ENCODE measurements around the gene TRPC4.

TRPC4 gene

GRCh38 chr13:37869756-37870488 lies at the start of gene TRPC4:
TRPC4 (minus strand) TSS chr13:37869772; CDS start chr13:37783333, 86,439 bp downstream.
- H3K4me1 ChIP-seq = 0 out of 2 replicates have a peak, but pooled peaks cover 2% of the 10 kb centered on the region
- H3K36me3 ChIP-seq (replicated peaks) = no peaks in the 10 kb centered on the region
- no peaks in the 10 kb centered on the region for H3K27me3 ChIP-seq (ENCODE audit: low read depth)
- no peaks in the 10 kb centered on the region for H3K9me3 ChIP-seq
- DNase-seq (ENCODE audit: low spot score in 2 of 2) = peak; percentile 49 to 81
- in situ Hi-C loops (cut with MboI; ENCODE audit: low sequenced_read_pairs) = loop anchor here (10.0 kb wide), 1 partner anchor 175 kb away; no protein-coding TSS in a partner anchor
- H3K4me3 ChIP-seq = peak within 1 kb of the TSS; percentile 39

GRCh38 chr13:37918751-37919150 lies 49.2 kb upstream of the TRPC4 start:
- DNase-seq (ENCODE audit: low spot score in 2 of 2) = peak; percentile 20 to 21
- 0 out of 2 replicates have a peak, but pooled peaks cover 5% of the 10 kb centered on the region for H3K9me3 ChIP-seq
- H3K4me3 ChIP-seq = no peak overlapping the region; the same call in 1 of the 2 replicates
- H3K27me3 ChIP-seq (ENCODE audit: low read depth) = no peaks in the 10 kb centered on the region
- peaks cover 49% of the 10 kb centered on the region for H3K4me1 ChIP-seq
- in situ Hi-C loops (cut with MboI; ENCODE audit: low sequenced_read_pairs) = no loop called here
- H3K36me3 ChIP-seq (replicated peaks) = no peaks in the 10 kb centered on the region

GRCh38 chr13:37918116-37918714 lies 48.6 kb upstream of the TRPC4 start:
- Histone ChIP-seq H3K9me3 (0 out of 2 replicates have a peak, but pooled peaks cover 5% of the 10 kb centered on the region), H3K4me1 (peaks cover 47% of the 10 kb centered on the region), H3K4me3 (no peak overlapping the region; the same call in 1 of the 2 replicates), H3K27me3 (ENCODE audit: low read depth) (no peaks in the 10 kb centered on the region), H3K36me3 (replicated peaks) (no peaks in the 10 kb centered on the region)
- peak; percentile 61 to 98 for DNase-seq (ENCODE audit: low spot score in 2 of 2)
- in situ Hi-C loops (cut with MboI; ENCODE audit: low sequenced_read_pairs) = no loop called here

- Histone ChIP-seq H3K4me3 (no peak overlapping the region), H3K36me3 (replicated peaks) (no peaks in the 10 kb centered on the region), H3K27me3 (ENCODE audit: low read depth) (no peaks in the 10 kb centered on the region), H3K4me1 (peaks cover 47% of the 10 kb centered on the region), H3K9me3 (0 out of 2 replicates have a peak, but pooled peaks cover 5% of the 10 kb centered on the region)
- DNase-seq (ENCODE audit: low spot score in 2 of 2) = peak; percentile 74 to 99
- in situ Hi-C loops (cut with MboI; ENCODE audit: low sequenced_read_pairs) = no loop called here
Observed at GRCh38 chr13:37914781-37915391, 45.3 kb upstream of the TRPC4 start.

GRCh38 chr13:37910790-37911189 lies 41.2 kb upstream of the TRPC4 start:
- in situ Hi-C loops (cut with MboI; ENCODE audit: low sequenced_read_pairs) = no loop called here

GRCh38 chr13:37906880-37907279 lies 37.3 kb upstream of the TRPC4 start:
- Histone ChIP-seq H3K9me3 (no peaks in the 10 kb centered on the region), H3K4me3 (no peak overlapping the region), H3K4me1 (no peaks in the 10 kb centered on the region), H3K27me3 (ENCODE audit: low read depth) (no peaks in the 10 kb centered on the region), H3K36me3 (replicated peaks) (no peaks in the 10 kb centered on the region)
- no peak for DNase-seq (ENCODE audit: low spot score in 2 of 2)
- in situ Hi-C loops (cut with MboI; ENCODE audit: low sequenced_read_pairs) = no loop called here

More at GRCh38 chr13:37910790-37911189, 41.2 kb upstream of the TRPC4 start:
- Histone ChIP-seq H3K27me3 (ENCODE audit: low read depth) (no peaks in the 10 kb centered on the region), H3K4me1 (peaks cover 13% of the 10 kb centered on the region), H3K9me3 (0 out of 2 replicates have a peak, but pooled peaks cover 3% of the 10 kb centered on the region), H3K36me3 (replicated peaks) (no peaks in the 10 kb centered on the region), H3K4me3 (no peak overlapping the region)
- DNase-seq (ENCODE audit: low spot score in 2 of 2) = no peak

- H3K4me1 ChIP-seq = no peaks in the 10 kb centered on the region
- no peak overlapping the region for H3K4me3 ChIP-seq
- no peak for DNase-seq (ENCODE audit: low spot score in 2 of 2)
- H3K27me3 ChIP-seq (ENCODE audit: low read depth) = no peaks in the 10 kb centered on the region
- in situ Hi-C loops (cut with MboI; ENCODE audit: low sequenced_read_pairs) = no loop called here
- no peaks in the 10 kb centered on the region for H3K36me3 ChIP-seq (replicated peaks)
- H3K9me3 ChIP-seq = no peaks in the 10 kb centered on the region
Observed at GRCh38 chr13:37905736-37906135, 36.2 kb upstream of the TRPC4 start.

GRCh38 chr13:37899753-37900152 lies 30.2 kb upstream of the TRPC4 start:
- Histone ChIP-seq H3K4me3 (no peak overlapping the region), H3K36me3 (replicated peaks) (no peaks in the 10 kb centered on the region), H3K4me1 (no peaks in the 10 kb centered on the region), H3K27me3 (ENCODE audit: low read depth) (no peaks in the 10 kb centered on the region), H3K9me3 (no peaks in the 10 kb centered on the region)
- DNase-seq (ENCODE audit: low spot score in 2 of 2) = no peak
- in situ Hi-C loops (cut with MboI; ENCODE audit: low sequenced_read_pairs) = no loop called here

- Histone ChIP-seq H3K27me3 (ENCODE audit: low read depth) (no peaks in the 10 kb centered on the region), H3K4me1 (peaks cover 22% of the 10 kb centered on the region), H3K9me3 (no peaks in the 10 kb centered on the region), H3K36me3 (replicated peaks) (no peaks in the 10 kb centered on the region), H3K4me3 (no peak overlapping the region)
- DNase-seq (ENCODE audit: low spot score in 2 of 2) = no peak
- in situ Hi-C loops (cut with MboI; ENCODE audit: low sequenced_read_pairs) = no loop called here
Observed at GRCh38 chr13:37893321-37893720, 23.7 kb upstream of the TRPC4 start.

DNA sequence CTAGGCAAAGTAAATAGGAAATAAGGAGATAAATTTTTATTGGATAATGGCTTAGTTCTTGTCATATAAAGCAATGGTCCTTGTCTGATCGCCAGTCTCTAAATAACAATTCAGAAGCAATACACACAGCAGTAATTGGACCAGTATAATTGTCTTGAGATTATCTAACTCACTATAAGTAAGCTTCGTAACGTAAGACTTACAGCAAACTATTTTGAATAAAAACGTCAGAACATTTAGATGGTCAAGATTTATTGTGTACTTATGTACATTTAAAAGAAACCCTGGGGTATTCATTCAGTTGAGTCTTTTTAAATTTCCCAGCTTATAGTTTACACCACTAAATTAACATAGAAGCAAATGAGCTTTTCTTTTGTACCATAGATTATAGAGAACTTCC lies 20.2 kb upstream of the TRPC4 start:
- Histone ChIP-seq H3K36me3 (replicated peaks) (no peaks in the 10 kb centered on the region), H3K9me3 (no peaks in the 10 kb centered on the region), H3K4me1 (peaks cover 22% of the 10 kb centered on the region), H3K4me3 (no peak overlapping the region), H3K27me3 (ENCODE audit: low read depth) (no peaks in the 10 kb centered on the region)
- peak in 1 of 2 experiments; percentile 92 for DNase-seq (ENCODE audit: low spot score in 2 of 2)
- in situ Hi-C loops (cut with MboI; ENCODE audit: low sequenced_read_pairs) = no loop called here

DNA sequence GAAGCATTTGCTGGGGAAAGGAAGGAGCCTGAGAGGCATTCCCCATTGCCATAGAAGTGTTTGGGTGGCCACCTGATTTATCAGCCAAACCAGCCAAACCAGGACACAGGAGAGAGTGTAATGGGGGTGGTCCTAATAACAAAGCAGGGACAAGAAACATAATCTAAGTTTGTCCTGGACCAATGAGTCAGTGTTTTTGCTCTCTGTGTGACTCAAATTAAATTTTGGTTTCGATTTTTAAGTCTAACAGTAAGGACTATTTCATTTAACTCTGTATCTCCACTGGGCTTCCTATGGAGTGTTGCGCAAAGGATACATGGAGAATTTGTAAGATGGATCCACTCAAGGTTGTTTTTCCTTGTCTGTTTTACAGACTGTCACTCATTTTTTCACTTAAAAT lies 19.5 kb upstream of the TRPC4 start:
- in situ Hi-C loops (cut with MboI; ENCODE audit: low sequenced_read_pairs) = no loop called here
- Histone ChIP-seq H3K27me3 (ENCODE audit: low read depth) (no peaks in the 10 kb centered on the region; the same call in 1 of the 2 replicates), H3K4me3 (no peak overlapping the region), H3K9me3 (no peaks in the 10 kb centered on the region), H3K36me3 (replicated peaks) (no peaks in the 10 kb centered on the region), H3K4me1 (peaks cover 22% of the 10 kb centered on the region)
- DNase-seq (ENCODE audit: low spot score in 2 of 2) = no peak

DNA sequence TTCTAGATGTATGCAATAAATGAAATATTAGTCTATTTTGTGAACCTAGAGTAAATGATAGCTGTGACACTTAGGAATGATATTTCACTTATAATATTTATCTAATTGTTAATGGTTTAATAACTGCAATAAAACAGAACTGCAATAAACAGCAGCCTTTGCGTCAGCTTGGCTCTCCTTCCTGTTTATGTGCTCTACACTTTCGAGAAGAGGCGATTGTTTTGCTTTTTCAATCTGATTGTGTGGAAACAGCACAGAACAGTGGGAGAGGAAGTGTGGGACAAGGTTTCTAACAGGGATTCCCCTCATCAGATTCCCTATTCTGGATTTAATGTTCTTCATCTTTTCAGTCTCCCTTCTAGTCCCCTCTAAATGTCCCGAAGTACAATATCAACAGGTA lies 17.3 kb upstream of the TRPC4 start:
- DNase-seq (ENCODE audit: low spot score in 2 of 2) = no peak
- H3K36me3 ChIP-seq (replicated peaks) = no peaks in the 10 kb centered on the region
- H3K27me3 ChIP-seq (ENCODE audit: low read depth) = no peaks in the 10 kb centered on the region; the same call in 1 of the 2 replicates
- no peak overlapping the region for H3K4me3 ChIP-seq
- peaks cover 22% of the 10 kb centered on the region for H3K4me1 ChIP-seq
- in situ Hi-C loops (cut with MboI; ENCODE audit: low sequenced_read_pairs) = no loop called here
- no peaks in the 10 kb centered on the region for H3K9me3 ChIP-seq

DNA sequence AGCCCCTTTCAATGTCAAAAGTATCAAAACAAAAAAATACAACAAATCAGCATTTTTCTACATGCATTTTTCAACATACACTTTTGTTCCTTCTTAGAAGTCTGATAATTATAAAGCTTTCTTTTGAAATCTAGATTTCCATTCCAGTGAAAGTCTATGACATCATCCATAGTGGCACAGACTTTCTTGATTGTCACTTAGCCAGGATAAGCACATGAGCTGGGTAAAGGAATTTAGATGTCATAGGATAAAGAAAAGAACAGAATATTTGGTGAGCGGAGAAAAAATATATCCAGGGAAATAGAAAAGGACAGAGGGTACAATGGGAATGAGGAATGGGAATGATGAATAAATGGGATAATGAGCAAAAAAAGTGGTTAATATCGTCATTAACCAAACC lies 15.1 kb upstream of the TRPC4 start:
- DNase-seq (ENCODE audit: low spot score in 2 of 2) = no peak
- Histone ChIP-seq H3K4me1 (peaks cover 7% of the 10 kb centered on the region), H3K27me3 (ENCODE audit: low read depth) (no peaks in the 10 kb centered on the region; the same call in 1 of the 2 replicates), H3K36me3 (replicated peaks) (no peaks in the 10 kb centered on the region), H3K4me3 (no peak overlapping the region), H3K9me3 (no peaks in the 10 kb centered on the region)
- in situ Hi-C loops (cut with MboI; ENCODE audit: low sequenced_read_pairs) = no loop called here

DNA sequence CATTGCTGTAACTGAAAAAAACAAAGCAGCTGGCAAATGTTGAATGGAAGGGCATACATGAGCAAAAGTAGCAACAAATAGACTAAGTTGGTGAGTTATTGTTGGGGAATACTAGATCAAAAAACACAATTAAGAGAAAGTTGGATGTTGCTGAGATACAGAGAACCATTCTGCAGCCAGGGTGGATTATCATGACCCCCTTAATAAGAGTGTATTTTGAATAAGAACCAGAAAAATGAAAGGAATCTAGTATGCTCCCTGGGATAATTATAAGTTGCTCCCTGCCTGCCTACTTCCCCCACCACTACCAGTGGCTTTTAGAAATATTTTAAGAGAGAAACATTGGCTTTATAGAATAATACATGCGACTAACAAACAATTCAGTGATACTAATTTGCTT lies 14.5 kb upstream of the TRPC4 start:
- H3K9me3 ChIP-seq = no peaks in the 10 kb centered on the region
- no peaks in the 10 kb centered on the region for H3K36me3 ChIP-seq (replicated peaks)
- H3K4me1 ChIP-seq = peaks cover 2% of the 10 kb centered on the region
- H3K4me3 ChIP-seq = no peak overlapping the region
- in situ Hi-C loops (cut with MboI; ENCODE audit: low sequenced_read_pairs) = no loop called here
- no peak for DNase-seq (ENCODE audit: low spot score in 2 of 2)
- no peaks in the 10 kb centered on the region; the same call in 1 of the 2 replicates for H3K27me3 ChIP-seq (ENCODE audit: low read depth)
